Lower leg skin (tissue), 3 donors: ENCODE results near the gene CCDC85C.

Experiments
- POLR2A ChIP-seq, 2 donors: fragments of 450-650 bp; IDR thresholded peaks; one replicate each; pipeline ENCODE4 v1.6.1; 2016 to 2017; ENCODE audit warnings: antibody characterized with exemption in 2 of 2, mild to moderate bottlenecking in 1 of 2, moderate library complexity in 1 of 2
- TF ChIP-seq, protein P1 (sequence below), 3 donors: fragments of 450-650 bp; IDR thresholded peaks; one replicate each; pipeline ENCODE4 v1.5.1; 2016; ENCODE audit warnings: antibody characterized with exemption in 3 of 3, mild to moderate bottlenecking in 3 of 3, moderate library complexity in 2 of 3

DNA sequence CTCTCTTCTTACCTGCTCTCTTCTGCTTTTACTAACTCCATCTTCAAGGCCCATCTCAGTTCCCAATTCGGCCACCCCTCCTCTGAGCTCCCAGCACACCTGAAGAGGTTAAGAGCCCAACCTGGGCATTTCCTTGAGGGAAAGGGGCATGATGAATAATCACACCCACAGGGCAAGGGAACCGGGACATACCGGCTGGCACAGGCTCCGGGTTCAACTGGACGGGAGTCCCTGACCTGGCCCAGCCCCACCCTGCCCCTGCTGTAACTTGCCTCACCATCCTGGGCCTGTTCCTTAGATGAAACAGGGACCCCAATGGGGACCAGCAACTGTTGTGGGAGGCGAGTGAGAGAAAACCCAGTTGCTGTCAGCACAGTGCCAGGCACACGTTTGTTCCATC, 8.5 kb downstream of the CCDC85C start:
- no peak for TF ChIP-seq POLR2A (IDR thresholded peaks at IDR 0.05)
- TF ChIP-seq, protein P1, sequence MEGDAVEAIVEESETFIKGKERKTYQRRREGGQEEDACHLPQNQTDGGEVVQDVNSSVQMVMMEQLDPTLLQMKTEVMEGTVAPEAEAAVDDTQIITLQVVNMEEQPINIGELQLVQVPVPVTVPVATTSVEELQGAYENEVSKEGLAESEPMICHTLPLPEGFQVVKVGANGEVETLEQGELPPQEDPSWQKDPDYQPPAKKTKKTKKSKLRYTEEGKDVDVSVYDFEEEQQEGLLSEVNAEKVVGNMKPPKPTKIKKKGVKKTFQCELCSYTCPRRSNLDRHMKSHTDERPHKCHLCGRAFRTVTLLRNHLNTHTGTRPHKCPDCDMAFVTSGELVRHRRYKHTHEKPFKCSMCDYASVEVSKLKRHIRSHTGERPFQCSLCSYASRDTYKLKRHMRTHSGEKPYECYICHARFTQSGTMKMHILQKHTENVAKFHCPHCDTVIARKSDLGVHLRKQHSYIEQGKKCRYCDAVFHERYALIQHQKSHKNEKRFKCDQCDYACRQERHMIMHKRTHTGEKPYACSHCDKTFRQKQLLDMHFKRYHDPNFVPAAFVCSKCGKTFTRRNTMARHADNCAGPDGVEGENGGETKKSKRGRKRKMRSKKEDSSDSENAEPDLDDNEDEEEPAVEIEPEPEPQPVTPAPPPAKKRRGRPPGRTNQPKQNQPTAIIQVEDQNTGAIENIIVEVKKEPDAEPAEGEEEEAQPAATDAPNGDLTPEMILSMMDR (IDR thresholded peaks at IDR 0.05), result no peak
